HG03108 (cell line): Measurements from ENCODE around the gene FOXS1.
A peak's percentile ranks its signal among the peaks of the same experiment; 100 is the strongest.
"Not testable (repeated sequence)": the region's sequence is repeated elsewhere in the genome, so short reads cannot be mapped to it uniquely, and the experiment has no call there.

ENCODE experiments used
- ATAC-seq: cut with Tn5 transposase; IDR thresholded peaks from one replicate; pipeline ENCODE4 v1.9.1; 2021; ENCODE audit warnings: moderate library complexity; ENCODE audit not compliant: unreplicated experiment

FOXS1 gene

GRCh38 chr20:31840906-31841816 is 4.2 kb downstream of the FOXS1 start:
- no peak for ATAC-seq

GRCh38 chr20:31839782-31840487 is 5.5 kb downstream of the FOXS1 start:
- no peak for ATAC-seq

GRCh38 chr20:31838646-31839292 is 6.6 kb downstream of the FOXS1 start:
- no peak for ATAC-seq

- ATAC-seq, result no peak
These were observed 7.5 kb downstream of the FOXS1 start for GRCh38 chr20:31837896-31838397.

GRCh38 chr20:31836853-31837608 is 8.4 kb downstream of the FOXS1 start:
- ATAC-seq, result no peak

GRCh38 chr20:31835977-31836852 is 9.2 kb downstream of the FOXS1 start:
- peak; percentile 79 for ATAC-seq

- no peak for ATAC-seq
These were observed 9.8 kb downstream of the FOXS1 start for GRCh38 chr20:31835554-31835953.

- no peak for ATAC-seq
These were observed 11.4 kb downstream of the FOXS1 start for GRCh38 chr20:31833931-31834521.

GRCh38 chr20:31833130-31833930 is 12.1 kb downstream of the FOXS1 start:
- ATAC-seq, result no peak

GRCh38 chr20:31831771-31832306 is 13.6 kb downstream of the FOXS1 start:
- no peak for ATAC-seq

- no peak for ATAC-seq
These were observed 14.2 kb downstream of the FOXS1 start for GRCh38 chr20:31831211-31831610.

GRCh38 chr20:31830406-31830981 is 14.9 kb downstream of the FOXS1 start:
- no peak for ATAC-seq

GRCh38 chr20:31829731-31830130 is 15.7 kb downstream of the FOXS1 start:
- ATAC-seq, result no peak

GRCh38 chr20:31828016-31828415 is 17.4 kb downstream of the FOXS1 start:
- not testable (repeated sequence) for ATAC-seq

GRCh38 chr20:31827059-31827458 is 18.3 kb downstream of the FOXS1 start:
- no peak for ATAC-seq

GRCh38 chr20:31826074-31826473 is 19.3 kb downstream of the FOXS1 start:
- ATAC-seq, result no peak

- no peak for ATAC-seq
These were observed 20.7 kb downstream of the FOXS1 start for GRCh38 chr20:31824554-31825313.
